HepG2 (cell line): ENCODE measurements around the gene USP1. TPM values are rescaled to one million over a fixed set of nuclear protein-coding genes. Genes with fewer than 3 reads are reported as not detected.

Experiments
- ATF1 ChIP-seq: IDR thresholded peaks from 2 replicates; pipeline ENCODE4 v1.6.1; 2016; ENCODE audit warnings: mild to moderate bottlenecking, control low read depth
- CCAR2 ChIP-seq: fragments of 200-400 bp; formaldehyde crosslinking; optimal IDR thresholded peaks from 2 replicates; pipeline ENCODE3; 2018; ENCODE audit warnings: low read depth, mild to moderate bottlenecking, low read length, moderate library complexity
- SMAD1 ChIP-seq: sonication (generic); formaldehyde crosslinking; IDR thresholded peaks from 2 replicates; pipeline ENCODE4 v1.4.0; 2020; ENCODE audit warnings: missing genetic modification reagents, low read depth, mild to moderate bottlenecking, borderline replicate concordance
- ZNF543 ChIP-seq: sonication (generic); formaldehyde crosslinking; IDR thresholded peaks from 2 replicates; pipeline ENCODE4 v1.4.0; 2020; ENCODE audit warnings: mild to moderate bottlenecking, missing genetic modification reagents
- ZNF558 ChIP-seq: sonication (generic); formaldehyde crosslinking; IDR thresholded peaks from 2 replicates; pipeline ENCODE4 v1.9.0; 2022; ENCODE audit warnings: mild to moderate bottlenecking, missing genetic modification reagents, borderline replicate concordance
- polyA plus RNA-seq, 8 experiments: library from polyadenylated mRNA; depleted of rRNA in 3 of 8; stranded (reverse) in 7 of 8; unstranded in 1 of 8; fragments of >200 nt; fragmentation: Illumina TruSeq in 4 of 8; extraction: Trizol in 4 of 8; gene quantifications; 2 replicates each; pipeline versions ENCODE4 v1.2.1 to v1.2.3, GENCODE V29; 2011 to 2016; ENCODE audit warnings: low read depth in 4 of 8, missing spikeins in 1 of 8, mixed read lengths in 1 of 8; ENCODE audit not compliant: insufficient read depth in 1 of 8
- total RNA-seq, 5 experiments: library from RNA; depleted of rRNA; stranded (reverse); fragments of >200 nt; fragmentation: Illumina TruSeq; extraction: Trizol; gene quantifications; 2 replicates each; pipeline ENCODE4 v1.2.3, GENCODE V29; 2016; ENCODE audit warnings: low read depth in 1 of 5
- TF ChIP-seq, protein P1 (sequence below): sonication (generic); formaldehyde crosslinking; IDR thresholded peaks from 2 replicates; pipeline ENCODE4 v1.9.0; 2021; ENCODE audit warnings: mild to moderate bottlenecking, missing genetic modification reagents
- TF ChIP-seq, protein P2 (sequence below): sonication (generic); formaldehyde crosslinking; IDR thresholded peaks from 2 replicates; pipeline ENCODE4 v1.5.0; 2020; ENCODE audit warnings: missing genetic modification reagents
- TF ChIP-seq, protein P3 (sequence below): sonication (generic); formaldehyde crosslinking; IDR thresholded peaks from 2 replicates; pipeline ENCODE4 v1.5.0; 2020; ENCODE audit warnings: missing genetic modification reagents, mild to moderate bottlenecking, borderline replicate concordance
- TF ChIP-seq, protein P4 (sequence below): sonication (generic); formaldehyde crosslinking; IDR thresholded peaks from 2 replicates; pipeline ENCODE4 v1.8.1; 2022; ENCODE audit warnings: low read depth, mild to moderate bottlenecking, missing genetic modification reagents
- TF ChIP-seq, protein P5 (sequence below): sonication (generic); formaldehyde crosslinking; conservative IDR thresholded peaks from 2 replicates; pipeline ENCODE4 v1.4.0; 2020; ENCODE audit warnings: mild to moderate bottlenecking, missing genetic modification reagents, moderate library complexity

USP1 gene
- total and polyA plus RNA-seq, 2 of the 13 experiments (the other 11 are each of a cell fraction or from before 2014, with no cell fraction given): 9.0 to 64.6 TPM

DNA sequence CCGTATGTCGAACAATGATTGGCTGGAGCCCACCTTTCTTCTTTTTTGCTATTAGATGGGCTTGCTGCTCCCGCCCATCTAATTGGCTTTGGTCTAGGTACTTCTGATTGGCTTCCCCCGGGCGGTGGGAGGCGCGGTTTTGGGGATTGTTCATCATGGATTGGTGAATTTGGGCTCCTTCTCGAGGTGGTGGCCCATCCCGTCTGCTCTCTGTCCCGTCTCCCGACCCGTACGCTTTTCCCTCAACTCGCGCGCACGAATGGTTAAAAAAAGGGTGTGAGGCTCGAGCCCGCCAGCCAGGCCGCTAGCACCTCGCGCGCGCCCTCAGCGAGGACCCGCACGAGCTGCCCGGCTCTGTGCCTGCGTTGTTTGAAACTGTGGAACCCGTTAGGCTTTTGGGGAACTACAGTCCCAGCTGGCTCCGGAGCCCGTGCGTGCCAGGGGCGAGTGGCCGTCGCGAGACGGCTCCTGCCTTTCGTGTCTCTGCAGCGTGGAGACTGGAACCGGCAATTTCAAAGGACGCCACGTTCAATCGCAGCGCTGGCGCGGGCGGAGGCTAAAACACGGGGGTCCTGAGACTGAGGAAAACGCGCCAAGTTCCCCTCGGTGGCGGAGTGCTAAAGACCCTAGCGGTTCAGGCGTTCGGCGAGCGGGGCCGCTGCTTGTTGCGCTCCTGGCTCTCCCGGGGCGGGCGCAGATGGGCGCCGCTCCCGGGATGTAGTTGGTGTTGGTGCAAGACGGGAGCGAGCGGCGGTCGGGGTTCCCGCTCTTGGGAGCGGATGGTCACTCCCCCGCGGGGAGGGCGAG lies at the start of gene USP1 (continued):
- TF ChIP-seq, protein P1, sequence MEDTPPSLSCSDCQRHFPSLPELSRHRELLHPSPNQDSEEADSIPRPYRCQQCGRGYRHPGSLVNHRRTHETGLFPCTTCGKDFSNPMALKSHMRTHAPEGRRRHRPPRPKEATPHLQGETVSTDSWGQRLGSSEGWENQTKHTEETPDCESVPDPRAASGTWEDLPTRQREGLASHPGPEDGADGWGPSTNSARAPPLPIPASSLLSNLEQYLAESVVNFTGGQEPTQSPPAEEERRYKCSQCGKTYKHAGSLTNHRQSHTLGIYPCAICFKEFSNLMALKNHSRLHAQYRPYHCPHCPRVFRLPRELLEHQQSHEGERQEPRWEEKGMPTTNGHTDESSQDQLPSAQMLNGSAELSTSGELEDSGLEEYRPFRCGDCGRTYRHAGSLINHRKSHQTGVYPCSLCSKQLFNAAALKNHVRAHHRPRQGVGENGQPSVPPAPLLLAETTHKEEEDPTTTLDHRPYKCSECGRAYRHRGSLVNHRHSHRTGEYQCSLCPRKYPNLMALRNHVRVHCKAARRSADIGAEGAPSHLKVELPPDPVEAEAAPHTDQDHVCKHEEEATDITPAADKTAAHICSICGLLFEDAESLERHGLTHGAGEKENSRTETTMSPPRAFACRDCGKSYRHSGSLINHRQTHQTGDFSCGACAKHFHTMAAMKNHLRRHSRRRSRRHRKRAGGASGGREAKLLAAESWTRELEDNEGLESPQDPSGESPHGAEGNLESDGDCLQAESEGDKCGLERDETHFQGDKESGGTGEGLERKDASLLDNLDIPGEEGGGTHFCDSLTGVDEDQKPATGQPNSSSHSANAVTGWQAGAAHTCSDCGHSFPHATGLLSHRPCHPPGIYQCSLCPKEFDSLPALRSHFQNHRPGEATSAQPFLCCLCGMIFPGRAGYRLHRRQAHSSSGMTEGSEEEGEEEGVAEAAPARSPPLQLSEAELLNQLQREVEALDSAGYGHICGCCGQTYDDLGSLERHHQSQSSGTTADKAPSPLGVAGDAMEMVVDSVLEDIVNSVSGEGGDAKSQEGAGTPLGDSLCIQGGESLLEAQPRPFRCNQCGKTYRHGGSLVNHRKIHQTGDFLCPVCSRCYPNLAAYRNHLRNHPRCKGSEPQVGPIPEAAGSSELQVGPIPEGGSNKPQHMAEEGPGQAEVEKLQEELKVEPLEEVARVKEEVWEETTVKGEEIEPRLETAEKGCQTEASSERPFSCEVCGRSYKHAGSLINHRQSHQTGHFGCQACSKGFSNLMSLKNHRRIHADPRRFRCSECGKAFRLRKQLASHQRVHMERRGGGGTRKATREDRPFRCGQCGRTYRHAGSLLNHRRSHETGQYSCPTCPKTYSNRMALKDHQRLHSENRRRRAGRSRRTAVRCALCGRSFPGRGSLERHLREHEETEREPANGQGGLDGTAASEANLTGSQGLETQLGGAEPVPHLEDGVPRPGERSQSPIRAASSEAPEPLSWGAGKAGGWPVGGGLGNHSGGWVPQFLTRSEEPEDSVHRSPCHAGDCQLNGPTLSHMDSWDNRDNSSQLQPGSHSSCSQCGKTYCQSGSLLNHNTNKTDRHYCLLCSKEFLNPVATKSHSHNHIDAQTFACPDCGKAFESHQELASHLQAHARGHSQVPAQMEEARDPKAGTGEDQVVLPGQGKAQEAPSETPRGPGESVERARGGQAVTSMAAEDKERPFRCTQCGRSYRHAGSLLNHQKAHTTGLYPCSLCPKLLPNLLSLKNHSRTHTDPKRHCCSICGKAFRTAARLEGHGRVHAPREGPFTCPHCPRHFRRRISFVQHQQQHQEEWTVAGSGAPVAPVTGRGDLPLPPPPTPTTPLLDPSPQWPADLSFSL (CRISPR knock-in tag): no peak
- TF ChIP-seq ZNF558 (peak; percentile 21; the same call in 1 of the 2 replicates), ATF1 (CRISPR knock-in tag) (no peak; the same call in 1 of the 2 replicates), CCAR2 (no peak), SMAD1 (CRISPR knock-in tag) (peak; percentile 35; the same call in 1 of the 2 replicates), ZNF543 (CRISPR knock-in tag) (peak; percentile 58)
- TF ChIP-seq, protein P2, sequence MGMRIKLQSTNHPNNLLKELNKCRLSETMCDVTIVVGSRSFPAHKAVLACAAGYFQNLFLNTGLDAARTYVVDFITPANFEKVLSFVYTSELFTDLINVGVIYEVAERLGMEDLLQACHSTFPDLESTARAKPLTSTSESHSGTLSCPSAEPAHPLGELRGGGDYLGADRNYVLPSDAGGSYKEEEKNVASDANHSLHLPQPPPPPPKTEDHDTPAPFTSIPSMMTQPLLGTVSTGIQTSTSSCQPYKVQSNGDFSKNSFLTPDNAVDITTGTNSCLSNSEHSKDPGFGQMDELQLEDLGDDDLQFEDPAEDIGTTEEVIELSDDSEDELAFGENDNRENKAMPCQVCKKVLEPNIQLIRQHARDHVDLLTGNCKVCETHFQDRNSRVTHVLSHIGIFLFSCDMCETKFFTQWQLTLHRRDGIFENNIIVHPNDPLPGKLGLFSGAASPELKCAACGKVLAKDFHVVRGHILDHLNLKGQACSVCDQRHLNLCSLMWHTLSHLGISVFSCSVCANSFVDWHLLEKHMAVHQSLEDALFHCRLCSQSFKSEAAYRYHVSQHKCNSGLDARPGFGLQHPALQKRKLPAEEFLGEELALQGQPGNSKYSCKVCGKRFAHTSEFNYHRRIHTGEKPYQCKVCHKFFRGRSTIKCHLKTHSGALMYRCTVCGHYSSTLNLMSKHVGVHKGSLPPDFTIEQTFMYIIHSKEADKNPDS (CRISPR knock-in tag): peak; percentile 80; the same call in 1 of the 2 replicates
- TF ChIP-seq, protein P3, sequence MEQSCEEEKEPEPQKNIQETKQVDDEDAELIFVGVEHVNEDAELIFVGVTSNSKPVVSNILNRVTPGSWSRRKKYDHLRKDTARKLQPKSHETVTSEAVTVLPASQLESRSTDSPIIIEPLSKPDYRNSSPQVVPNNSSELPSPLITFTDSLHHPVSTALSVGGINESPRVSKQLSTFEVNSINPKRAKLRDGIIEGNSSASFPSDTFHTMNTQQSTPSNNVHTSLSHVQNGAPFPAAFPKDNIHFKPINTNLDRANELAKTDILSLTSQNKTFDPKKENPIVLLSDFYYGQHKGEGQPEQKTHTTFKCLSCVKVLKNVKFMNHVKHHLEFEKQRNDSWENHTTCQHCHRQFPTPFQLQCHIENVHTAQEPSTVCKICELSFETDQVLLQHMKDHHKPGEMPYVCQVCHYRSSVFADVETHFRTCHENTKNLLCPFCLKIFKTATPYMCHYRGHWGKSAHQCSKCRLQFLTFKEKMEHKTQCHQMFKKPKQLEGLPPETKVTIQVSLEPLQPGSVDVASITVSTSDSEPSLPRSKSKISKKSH (CRISPR knock-in tag): no peak
- TF ChIP-seq, protein P4, sequence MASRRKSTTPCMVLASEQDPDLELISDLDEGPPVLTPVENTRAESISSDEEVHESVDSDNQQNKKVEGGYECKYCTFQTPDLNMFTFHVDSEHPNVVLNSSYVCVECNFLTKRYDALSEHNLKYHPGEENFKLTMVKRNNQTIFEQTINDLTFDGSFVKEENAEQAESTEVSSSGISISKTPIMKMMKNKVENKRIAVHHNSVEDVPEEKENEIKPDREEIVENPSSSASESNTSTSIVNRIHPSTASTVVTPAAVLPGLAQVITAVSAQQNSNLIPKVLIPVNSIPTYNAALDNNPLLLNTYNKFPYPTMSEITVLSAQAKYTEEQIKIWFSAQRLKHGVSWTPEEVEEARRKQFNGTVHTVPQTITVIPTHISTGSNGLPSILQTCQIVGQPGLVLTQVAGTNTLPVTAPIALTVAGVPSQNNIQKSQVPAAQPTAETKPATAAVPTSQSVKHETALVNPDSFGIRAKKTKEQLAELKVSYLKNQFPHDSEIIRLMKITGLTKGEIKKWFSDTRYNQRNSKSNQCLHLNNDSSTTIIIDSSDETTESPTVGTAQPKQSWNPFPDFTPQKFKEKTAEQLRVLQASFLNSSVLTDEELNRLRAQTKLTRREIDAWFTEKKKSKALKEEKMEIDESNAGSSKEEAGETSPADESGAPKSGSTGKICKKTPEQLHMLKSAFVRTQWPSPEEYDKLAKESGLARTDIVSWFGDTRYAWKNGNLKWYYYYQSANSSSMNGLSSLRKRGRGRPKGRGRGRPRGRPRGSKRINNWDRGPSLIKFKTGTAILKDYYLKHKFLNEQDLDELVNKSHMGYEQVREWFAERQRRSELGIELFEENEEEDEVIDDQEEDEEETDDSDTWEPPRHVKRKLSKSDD: no peak
- TF ChIP-seq, protein P5, sequence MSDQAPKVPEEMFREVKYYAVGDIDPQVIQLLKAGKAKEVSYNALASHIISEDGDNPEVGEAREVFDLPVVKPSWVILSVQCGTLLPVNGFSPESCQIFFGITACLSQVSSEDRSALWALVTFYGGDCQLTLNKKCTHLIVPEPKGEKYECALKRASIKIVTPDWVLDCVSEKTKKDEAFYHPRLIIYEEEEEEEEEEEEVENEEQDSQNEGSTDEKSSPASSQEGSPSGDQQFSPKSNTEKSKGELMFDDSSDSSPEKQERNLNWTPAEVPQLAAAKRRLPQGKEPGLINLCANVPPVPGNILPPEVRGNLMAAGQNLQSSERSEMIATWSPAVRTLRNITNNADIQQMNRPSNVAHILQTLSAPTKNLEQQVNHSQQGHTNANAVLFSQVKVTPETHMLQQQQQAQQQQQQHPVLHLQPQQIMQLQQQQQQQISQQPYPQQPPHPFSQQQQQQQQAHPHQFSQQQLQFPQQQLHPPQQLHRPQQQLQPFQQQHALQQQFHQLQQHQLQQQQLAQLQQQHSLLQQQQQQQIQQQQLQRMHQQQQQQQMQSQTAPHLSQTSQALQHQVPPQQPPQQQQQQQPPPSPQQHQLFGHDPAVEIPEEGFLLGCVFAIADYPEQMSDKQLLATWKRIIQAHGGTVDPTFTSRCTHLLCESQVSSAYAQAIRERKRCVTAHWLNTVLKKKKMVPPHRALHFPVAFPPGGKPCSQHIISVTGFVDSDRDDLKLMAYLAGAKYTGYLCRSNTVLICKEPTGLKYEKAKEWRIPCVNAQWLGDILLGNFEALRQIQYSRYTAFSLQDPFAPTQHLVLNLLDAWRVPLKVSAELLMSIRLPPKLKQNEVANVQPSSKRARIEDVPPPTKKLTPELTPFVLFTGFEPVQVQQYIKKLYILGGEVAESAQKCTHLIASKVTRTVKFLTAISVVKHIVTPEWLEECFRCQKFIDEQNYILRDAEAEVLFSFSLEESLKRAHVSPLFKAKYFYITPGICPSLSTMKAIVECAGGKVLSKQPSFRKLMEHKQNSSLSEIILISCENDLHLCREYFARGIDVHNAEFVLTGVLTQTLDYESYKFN (CRISPR knock-in tag): no peak; the same call in 1 of the 2 replicates
